GM19324 (cell line): Measurements from ENCODE around the gene PERM1.
"Not testable (repeated sequence)": the region's sequence is repeated elsewhere in the genome, so short reads cannot be mapped to it uniquely, and the experiment has no call there.

ENCODE experiments used
- ATAC-seq: cut with Tn5 transposase; IDR thresholded peaks from one replicate; pipeline ENCODE4 v1.9.1; 2021; ENCODE audit warnings: mild to moderate bottlenecking, moderate library complexity; ENCODE audit not compliant: unreplicated experiment, low FRiP score

Gene PERM1

GRCh38 chr1:1017397-1018320, 35.8 kb upstream of the PERM1 start:
- not testable (repeated sequence) for ATAC-seq

GRCh38 chr1:1014799-1015681, 33.1 kb upstream of the PERM1 start:
- ATAC-seq = no peak

- no peak for ATAC-seq
These were observed 32.2 kb upstream of the PERM1 start for GRCh38 chr1:1013922-1014648.

GRCh38 chr1:1013105-1013921, 31.4 kb upstream of the PERM1 start, which contains the start of gene ISG15:
Gene ISG15, plus strand, starts transcription at chr1:1013497. Its CDS starts 77 bp downstream, at chr1:1013574.
- ATAC-seq = peak; percentile 77

GRCh38 chr1:1012736-1013104, 30.8 kb upstream of the PERM1 start:
- ATAC-seq = not testable (repeated sequence)

GRCh38 chr1:1011396-1011949, 29.6 kb upstream of the PERM1 start:
- ATAC-seq = no peak

- not testable (repeated sequence) for ATAC-seq
These were observed 28.2 kb upstream of the PERM1 start for GRCh38 chr1:1010131-1010530.

- ATAC-seq = no peak
These were observed 24.6 kb upstream of the PERM1 start for GRCh38 chr1:1006305-1007159.

- no peak for ATAC-seq
These were observed 23.9 kb upstream of the PERM1 start for GRCh38 chr1:1005774-1006304.

GRCh38 chr1:1004780-1005697, 23.1 kb upstream of the PERM1 start:
- ATAC-seq = no peak

- no peak for ATAC-seq
These were observed 22.5 kb upstream of the PERM1 start for GRCh38 chr1:1004420-1004779.

- ATAC-seq = no peak
These were observed 21.9 kb upstream of the PERM1 start for GRCh38 chr1:1003618-1004419.

GRCh38 chr1:1001057-1001783, 19.3 kb upstream of the PERM1 start:
- no peak for ATAC-seq

GRCh38 chr1:1000357-1001056, 18.6 kb upstream of the PERM1 start:
- ATAC-seq = peak; percentile 11

GRCh38 chr1:999725-1000356, 17.9 kb upstream of the PERM1 start, which contains the start of gene HES4:
Gene HES4, minus strand, starts transcription at chr1:1000097. Its CDS starts 124 bp downstream, at chr1:999973.
- ATAC-seq = peak; percentile 40
